PC-3 (cell line): ENCODE measurements around the gene S100A4.

Source experiments
- CTCF ChIP-seq: fragments of 300-600 bp; sonication (generic); conservative IDR thresholded peaks from 2 replicates; pipeline ENCODE4 v1.5.1; 2017; ENCODE audit warnings: antibody characterized with exemption, low read depth, mild to moderate bottlenecking, low read length
- EZH2 ChIP-seq: fragments of 300-600 bp; sonication (generic); IDR thresholded peaks from one replicate; pipeline ENCODE4 v1.6.1; 2017; ENCODE audit warnings: antibody characterized with exemption, mild to moderate bottlenecking, low read length; ENCODE audit not compliant: unreplicated experiment
- EZH2phosphoT487 ChIP-seq: fragments of 300-600 bp; sonication (generic); IDR thresholded peaks from 2 replicates; pipeline ENCODE4 v1.6.1; 2018; ENCODE audit warnings: mild to moderate bottlenecking, antibody characterized with exemption, low read length, borderline replicate concordance

- TF ChIP-seq CTCF (no peak), EZH2 (no peak), EZH2phosphoT487 (no peak)
These were observed 21.1 kb upstream of the S100A4 start for GRCh38 chr1:153566414-153567371.
